Mucosa of stomach (tissue), 1 donor: ENCODE measurements around the gene CNKSR3.

Experiments
- H3K27me3 ChIP-seq: one replicate; pipeline ENCODE4 v1.7.0; 2013; ENCODE audit warnings: mild to moderate bottlenecking, low read length; ENCODE audit not compliant: control insufficient read depth, insufficient read depth
- H3K36me3 ChIP-seq: one replicate; pipeline ENCODE4 v1.7.0; 2013; ENCODE audit warnings: low read length; ENCODE audit not compliant: control insufficient read depth, insufficient read depth
- H3K4me1 ChIP-seq: one replicate; pipeline ENCODE4 v1.7.0; 2013; ENCODE audit warnings: mild to moderate bottlenecking, low read length; ENCODE audit not compliant: control insufficient read depth, insufficient read depth
- H3K4me3 ChIP-seq: one replicate; pipeline ENCODE4 v1.7.0; 2013; ENCODE audit warnings: low read length
- H3K9ac ChIP-seq: one replicate; pipeline ENCODE4 v1.7.0; 2013; ENCODE audit warnings: mild to moderate bottlenecking, low read length, moderate library complexity
- H3K9me3 ChIP-seq: one replicate; pipeline ENCODE4 v1.7.0; 2013; ENCODE audit warnings: mild to moderate bottlenecking, low read length, moderate library complexity; ENCODE audit not compliant: control insufficient read depth
- donor health status: Pancreatic carcinoma.

The CNKSR3 gene

GRCh38 chr6:154432533-154433476 is 77.7 kb downstream of the CNKSR3 start:
- H3K9me3 ChIP-seq, result no peaks in the 10 kb centered on the region
- H3K9ac ChIP-seq, result no peak overlapping the region
- H3K27me3 ChIP-seq, result no peaks in the 10 kb centered on the region
- no peaks in the 10 kb centered on the region for H3K4me1 ChIP-seq
- no peak overlapping the region for H3K4me3 ChIP-seq
- peaks cover 6% of the 10 kb centered on the region for H3K36me3 ChIP-seq

- no peaks in the 10 kb centered on the region for H3K9me3 ChIP-seq
- no peak overlapping the region for H3K9ac ChIP-seq
- peaks cover 4% of the 10 kb centered on the region for H3K36me3 ChIP-seq
- no peak overlapping the region for H3K4me3 ChIP-seq
- no peaks in the 10 kb centered on the region for H3K27me3 ChIP-seq
- no peaks in the 10 kb centered on the region for H3K4me1 ChIP-seq
Observed at GRCh38 chr6:154430481-154430919, 80.0 kb downstream of the CNKSR3 start.

DNA sequence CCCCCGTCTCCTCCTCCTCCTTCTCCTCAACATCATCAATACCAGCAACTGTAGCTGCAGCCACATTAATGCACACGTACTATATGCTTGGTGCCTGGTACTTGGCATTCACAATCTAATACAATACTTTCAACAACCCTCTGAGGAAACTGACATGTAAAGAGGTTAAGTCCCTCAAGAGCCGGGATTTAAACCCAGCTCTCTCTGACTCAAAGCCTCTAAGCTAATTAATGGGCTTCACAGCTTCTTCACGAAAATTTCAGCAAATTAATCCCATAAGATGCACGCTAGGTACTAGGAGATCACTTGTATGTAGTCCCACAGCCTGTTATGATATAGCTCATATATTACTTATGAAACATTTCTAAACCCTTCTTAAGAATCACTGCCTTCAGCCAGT is 80.8 kb downstream of the CNKSR3 start:
- no peaks in the 10 kb centered on the region for H3K27me3 ChIP-seq
- no peaks in the 10 kb centered on the region for H3K9me3 ChIP-seq
- no peaks in the 10 kb centered on the region for H3K36me3 ChIP-seq
- H3K4me1 ChIP-seq, result no peaks in the 10 kb centered on the region
- no peak overlapping the region for H3K4me3 ChIP-seq
- no peak overlapping the region for H3K9ac ChIP-seq

- Histone ChIP-seq H3K27me3 (no peaks in the 10 kb centered on the region), H3K9me3 (no peaks in the 10 kb centered on the region), H3K4me1 (no peaks in the 10 kb centered on the region), H3K9ac (no peak overlapping the region), H3K36me3 (no peaks in the 10 kb centered on the region), H3K4me3 (no peak overlapping the region)
Observed at GRCh38 chr6:154428897-154429296, 81.6 kb downstream of the CNKSR3 start.

- no peaks in the 10 kb centered on the region for H3K9me3 ChIP-seq
- peaks cover under 1% of the 10 kb centered on the region for H3K36me3 ChIP-seq
- H3K27me3 ChIP-seq, result no peaks in the 10 kb centered on the region
- H3K9ac ChIP-seq, result no peak overlapping the region
- H3K4me3 ChIP-seq, result no peak overlapping the region
- no peaks in the 10 kb centered on the region for H3K4me1 ChIP-seq
Observed at GRCh38 chr6:154427446-154427845, 83.0 kb downstream of the CNKSR3 start.

GRCh38 chr6:154426997-154427396 is 83.5 kb downstream of the CNKSR3 start:
- Histone ChIP-seq H3K9me3 (no peaks in the 10 kb centered on the region), H3K27me3 (no peaks in the 10 kb centered on the region), H3K9ac (no peak overlapping the region), H3K4me3 (no peak overlapping the region), H3K36me3 (peaks cover 3% of the 10 kb centered on the region), H3K4me1 (no peaks in the 10 kb centered on the region)

- Histone ChIP-seq H3K4me1 (no peaks in the 10 kb centered on the region), H3K9me3 (no peaks in the 10 kb centered on the region), H3K36me3 (peaks cover 7% of the 10 kb centered on the region), H3K27me3 (no peaks in the 10 kb centered on the region), H3K4me3 (no peak overlapping the region), H3K9ac (no peak overlapping the region)
Observed at GRCh38 chr6:154425034-154425433, 85.5 kb downstream of the CNKSR3 start.

- Histone ChIP-seq H3K27me3 (no peaks in the 10 kb centered on the region), H3K4me3 (no peak overlapping the region), H3K36me3 (peaks cover 3% of the 10 kb centered on the region), H3K9ac (no peak overlapping the region), H3K4me1 (peaks cover 18% of the 10 kb centered on the region), H3K9me3 (no peaks in the 10 kb centered on the region)
Observed at GRCh38 chr6:154414021-154414813, 96.3 kb downstream of the CNKSR3 start.

- H3K27me3 ChIP-seq, result no peaks in the 10 kb centered on the region
- H3K4me1 ChIP-seq, result peaks cover 18% of the 10 kb centered on the region
- H3K4me3 ChIP-seq, result no peak overlapping the region
- H3K36me3 ChIP-seq, result peaks cover 3% of the 10 kb centered on the region
- H3K9me3 ChIP-seq, result no peaks in the 10 kb centered on the region
- peak overlapping the region; percentile 25 for H3K9ac ChIP-seq
Observed at GRCh38 chr6:154412106-154412820, 98.2 kb downstream of the CNKSR3 start.

GRCh38 chr6:154411076-154411475 is 99.4 kb downstream of the CNKSR3 start:
- Histone ChIP-seq H3K27me3 (no peaks in the 10 kb centered on the region), H3K9ac (no peak overlapping the region), H3K4me3 (no peak overlapping the region), H3K9me3 (no peaks in the 10 kb centered on the region), H3K36me3 (peaks cover 3% of the 10 kb centered on the region), H3K4me1 (peaks cover 18% of the 10 kb centered on the region)

- peaks cover 18% of the 10 kb centered on the region for H3K4me1 ChIP-seq
- H3K4me3 ChIP-seq, result no peak overlapping the region
- peaks cover 3% of the 10 kb centered on the region for H3K36me3 ChIP-seq
- no peak overlapping the region for H3K9ac ChIP-seq
- H3K27me3 ChIP-seq, result no peaks in the 10 kb centered on the region
- no peaks in the 10 kb centered on the region for H3K9me3 ChIP-seq
Observed at GRCh38 chr6:154410619-154411072, 99.8 kb downstream of the CNKSR3 start.
